HG02763 (cell line): ENCODE measurements around the gene NAV2.

Experiments used
- ATAC-seq: cut with Tn5 transposase; IDR thresholded peaks from one replicate; pipeline ENCODE4 v1.9.1; 2021; ENCODE audit warnings: mild to moderate bottlenecking, moderate library complexity; ENCODE audit not compliant: unreplicated experiment

The NAV2 gene

GRCh38 chr11:19853016-19853415 lies 140.4 kb downstream of the NAV2 start:
- ATAC-seq, result no peak

GRCh38 chr11:19853920-19854319 lies 141.3 kb downstream of the NAV2 start:
- no peak for ATAC-seq

- no peak for ATAC-seq
Observed at GRCh38 chr11:19861171-19861570, 148.5 kb downstream of the NAV2 start.

- no peak for ATAC-seq
Observed at GRCh38 chr11:19862091-19862490, 149.5 kb downstream of the NAV2 start.

GRCh38 chr11:19864141-19865140 lies 151.8 kb downstream of the NAV2 start:
- no peak for ATAC-seq

GRCh38 chr11:19866037-19866436 lies 153.4 kb downstream of the NAV2 start:
- no peak for ATAC-seq

- no peak for ATAC-seq
Observed at GRCh38 chr11:19866521-19866920, 153.9 kb downstream of the NAV2 start.

GRCh38 chr11:19867064-19867463 lies 154.4 kb downstream of the NAV2 start:
- no peak for ATAC-seq

- no peak for ATAC-seq
Observed at GRCh38 chr11:19868281-19868821, 155.7 kb downstream of the NAV2 start.

- ATAC-seq, result no peak
Observed at GRCh38 chr11:19868871-19869270, 156.2 kb downstream of the NAV2 start.

GRCh38 chr11:19869466-19869865 lies 156.8 kb downstream of the NAV2 start:
- ATAC-seq, result no peak

- no peak for ATAC-seq
Observed at GRCh38 chr11:19869946-19870589, 157.4 kb downstream of the NAV2 start.

GRCh38 chr11:19871531-19871930 lies 158.9 kb downstream of the NAV2 start:
- ATAC-seq, result no peak

- ATAC-seq, result no peak
Observed at GRCh38 chr11:19872512-19873145, 160.0 kb downstream of the NAV2 start.

GRCh38 chr11:19873730-19874129 lies 161.1 kb downstream of the NAV2 start:
- no peak for ATAC-seq

- ATAC-seq, result no peak
Observed at GRCh38 chr11:19874266-19874665, 161.6 kb downstream of the NAV2 start.

- ATAC-seq, result no peak
Observed at GRCh38 chr11:19876750-19877149, 164.1 kb downstream of the NAV2 start.

- ATAC-seq, result no peak
Observed at GRCh38 chr11:19878520-19878919, 165.9 kb downstream of the NAV2 start.

- ATAC-seq, result no peak
Observed at GRCh38 chr11:19879307-19880087, 166.9 kb downstream of the NAV2 start.

- no peak for ATAC-seq
Observed at GRCh38 chr11:19880088-19880345, 167.4 kb downstream of the NAV2 start.

- no peak for ATAC-seq
Observed at GRCh38 chr11:19881177-19881576, 168.5 kb downstream of the NAV2 start.
